Mammary epithelial cell (primary cell): ENCODE data around the gene AUH.

ENCODE experiments used
- CTCF ChIP-seq, 2 donors: IDR thresholded peaks in 1 of 2; conservative IDR thresholded peaks in 1 of 2; 2 replicates each; pipeline ENCODE4 v1.5.1; 2011 to 2012; ENCODE audit warnings: inconsistent platforms in 2 of 2, low read length in 2 of 2, mild to moderate bottlenecking in 2 of 2, control low read depth in 1 of 2, low read depth in 1 of 2; ENCODE audit not compliant: insufficient read depth in 1 of 2; ENCODE audit errors: extremely low read depth in 1 of 2
- EZH2 ChIP-seq: IDR thresholded peaks from 2 replicates; pipeline ENCODE4 v1.6.1; 2012; ENCODE audit warnings: low read length, inconsistent platforms, borderline replicate concordance

- no peak for TF ChIP-seq CTCF (conservative IDR thresholded peaks at IDR 0.05 in 1 of 2, IDR thresholded peaks at IDR 0.05 in 1 of 2; ENCODE audit: extremely low read depth in 1 of 2, insufficient read depth in 1 of 2, low read depth in 1 of 2, low read length in 2 of 2)
- TF ChIP-seq EZH2: no peak
Observed at GRCh38 chr9:91274949-91275492, 86.7 kb downstream of the AUH start.
